Activated CD4-positive, alpha-beta memory T cell treated with anti-CD3 and anti-CD28 coated beads for 36 hours (primary cell): Measurements from ENCODE around the gene REC8. TPM values are rescaled to one million over a fixed set of nuclear protein-coding genes. Genes with fewer than 3 reads are reported as not detected.

ENCODE experiments used
- CTCF ChIA-PET: fragments of 350-600 bp; sonication (Branson Sonifier 250); formaldehyde crosslinking; loops from one replicate; lab custom pipeline; 2021; ENCODE audit warnings: antibody characterized with exemption, inconsistent platforms; lab: Charles Lee
- POLR2A ChIA-PET: fragments of 350-600 bp; sonication (Branson Sonifier 250); formaldehyde crosslinking; loops from one replicate; lab custom pipeline; 2021; ENCODE audit warnings: antibody characterized with exemption; lab: Charles Lee
- DNase-seq: peaks from one replicate; pipeline ENCODE4 v3.0.0-alpha.2; 2020
- H3K27ac Mint-ChIP-seq: one replicate; pipeline ENCODE4 v1.8.0; 2021; ENCODE audit warnings: mixed read lengths
- H3K27me3 Mint-ChIP-seq: one replicate; pipeline ENCODE4 v1.8.0; 2021; ENCODE audit warnings: mixed read lengths
- H3K36me3 Mint-ChIP-seq: one replicate; pipeline ENCODE4 v1.8.0; 2021; ENCODE audit warnings: mixed read lengths
- H3K4me1 Mint-ChIP-seq: one replicate; pipeline ENCODE4 v1.8.0; 2021; ENCODE audit warnings: low read depth, mixed read lengths
- H3K4me3 Mint-ChIP-seq: one replicate; pipeline ENCODE4 v1.8.0; 2021; ENCODE audit warnings: mild to moderate bottlenecking, mixed read lengths
- H3K9me3 Mint-ChIP-seq: one replicate; pipeline ENCODE4 v1.8.0; 2021; ENCODE audit warnings: mixed read lengths
- intact Hi-C: fragments of 100-400 bp; cut with micrococcal nuclease; formaldehyde crosslinking; loops from one replicate; pipeline ENCODE4 v1.15.1; 2023
- total RNA-seq, 2 experiments: library from RNA; stranded (reverse); gene quantifications; one replicate each; pipeline ENCODE4 v1.2.3, GENCODE V29; 2021

Gene REC8
- total RNA-seq, 2 experiments from 2014 or later: 24.9 to 27.9 TPM

GRCh38 chr14:24139272-24139934 lies 32.5 kb upstream of the REC8 start:
- DNase-seq: peak; percentile 62
- no peaks in the 10 kb centered on the region for H3K27me3 Mint-ChIP-seq
- peak overlapping the region; percentile 97 for H3K4me3 Mint-ChIP-seq
- intact Hi-C loops: no loop called here
- ChIA-PET CTCF (interaction anchor here (1.4 to 7.1 kb wide), 3 partner anchors 21 to 31 kb away, joined by 3 to 59 read pairs (median 5); partner anchors contain the start of gene IRF9), POLR2A (interaction anchor here (1.1 to 4.9 kb wide), 5 partner anchors 21 to 56 kb away, joined by 3 to 73 read pairs (median 17); partner anchors contain the start of genes DCAF11, IRF9 and NRL)
- H3K27ac Mint-ChIP-seq: peak overlapping the region; percentile 64
- peaks cover 60% of the 10 kb centered on the region for H3K36me3 Mint-ChIP-seq
- H3K4me1 Mint-ChIP-seq: peaks cover 54% of the 10 kb centered on the region
- H3K9me3 Mint-ChIP-seq: no peaks in the 10 kb centered on the region

DNA sequence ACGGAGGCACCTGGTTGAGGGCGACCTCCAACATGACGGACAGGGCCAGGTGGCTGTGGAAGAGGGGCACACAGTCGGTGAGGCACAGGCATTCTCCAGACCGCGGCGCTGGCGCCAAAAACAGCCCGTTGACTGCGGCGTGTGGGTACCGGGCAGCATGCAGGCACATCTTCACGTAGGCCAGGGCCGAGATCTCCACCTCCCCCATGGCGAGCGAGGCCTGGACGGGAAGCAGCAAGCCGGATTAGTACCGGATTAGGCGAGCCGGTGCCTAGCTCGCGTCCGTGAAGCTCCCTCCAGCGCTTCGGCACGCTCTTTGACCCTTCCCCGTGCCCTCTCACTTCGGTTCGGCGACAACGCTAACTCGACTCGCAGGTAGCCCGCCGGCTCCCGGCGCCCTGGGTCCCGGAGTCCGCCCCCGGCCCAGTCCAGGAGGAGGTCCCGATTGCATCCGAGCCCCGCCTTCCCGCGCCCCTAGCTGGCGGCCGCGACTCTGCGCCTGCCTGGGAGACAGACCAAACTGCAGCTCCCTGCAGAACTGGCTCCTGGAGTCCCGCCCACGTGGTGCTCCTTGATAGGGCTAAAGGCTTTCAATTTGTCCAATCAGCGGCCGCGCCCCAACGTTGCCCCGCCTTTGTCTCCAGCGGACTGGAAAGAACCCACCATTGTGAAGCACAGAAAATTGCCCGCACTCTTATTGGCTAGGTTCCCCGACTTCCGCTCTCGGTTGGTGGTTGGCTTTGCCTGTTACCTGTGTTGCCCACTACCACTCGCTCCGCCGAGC lies 30.6 kb upstream of the REC8 start, which contains the start of gene EMC9:
Gene EMC9 (minus strand): TSS at position 495 of the 784 bp plus-strand sequence. CDS start 287 bp downstream, at position 208.
- peak within 1 kb of the TSS; percentile 97 for H3K4me3 Mint-ChIP-seq
- peaks cover 65% of the 10 kb centered on the region for H3K4me1 Mint-ChIP-seq
- peak; percentile 100 for DNase-seq
- intact Hi-C loops: loop anchor here (1.0 kb wide), 5 partner anchors 20 to 72 kb away; partner anchors contain the start of genes CHMP4A, DCAF11, IPO4 and IRF9
- CTCF ChIA-PET: interaction anchor here (0.7 to 7.1 kb wide), 10 partner anchors 11 to 101 kb away, joined by 3 to 59 read pairs (median 4); partner anchors contain the start of genes DCAF11, FITM1, IRF9 and NRL
- peak within 1 kb of the TSS; percentile 94 for H3K27ac Mint-ChIP-seq
- H3K9me3 Mint-ChIP-seq: no peaks in the 10 kb centered on the region
- no peaks in the 10 kb centered on the region for H3K27me3 Mint-ChIP-seq
- H3K36me3 Mint-ChIP-seq: peaks cover 75% of the 10 kb centered on the region
- POLR2A ChIA-PET: interaction anchor here (0.7 to 2.5 kb wide), 11 partner anchors 9 to 130 kb away, joined by 3 to 32 read pairs (median 4); partner anchors contain the start of genes CHMP4A, DCAF11, IPO4 and IRF9

DNA sequence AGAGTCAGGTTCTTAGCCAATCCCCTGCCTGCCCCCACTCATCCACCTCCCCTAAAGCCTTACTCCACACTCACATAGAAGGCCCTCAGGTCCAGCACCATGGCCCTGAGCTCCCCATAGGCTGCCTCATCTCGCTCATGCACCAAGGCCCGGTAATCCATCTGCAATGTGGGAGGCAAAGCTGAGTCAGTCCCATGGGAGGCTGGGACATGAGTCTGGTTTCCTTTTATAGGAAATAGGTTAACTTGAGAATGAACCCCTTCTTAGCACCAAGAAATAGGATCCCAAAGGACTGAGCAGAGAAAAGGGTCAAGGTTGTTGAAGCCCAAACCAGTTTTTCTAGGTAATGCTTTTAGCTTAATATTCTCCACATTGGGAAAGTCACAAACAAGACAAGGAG lies 28.4 kb upstream of the REC8 start:
- no peak for DNase-seq
- H3K9me3 Mint-ChIP-seq: no peaks in the 10 kb centered on the region
- ChIA-PET CTCF (interaction anchor here (1.5 to 6.3 kb wide), 2 partner anchors 18 to 85 kb away, joined by 3 to 76 read pairs; partner anchors contain the start of gene IRF9), POLR2A (interaction anchor here (1.1 kb wide), 1 partner anchor 52 kb away, joined by 4 read pairs; the partner anchor contains the start of gene TM9SF1)
- peaks cover 61% of the 10 kb centered on the region for H3K36me3 Mint-ChIP-seq
- intact Hi-C loops: no loop called here
- H3K27me3 Mint-ChIP-seq: no peaks in the 10 kb centered on the region
- peak overlapping the region; percentile 38 for H3K27ac Mint-ChIP-seq
- no peak overlapping the region for H3K4me3 Mint-ChIP-seq
- H3K4me1 Mint-ChIP-seq: peaks cover 54% of the 10 kb centered on the region

DNA sequence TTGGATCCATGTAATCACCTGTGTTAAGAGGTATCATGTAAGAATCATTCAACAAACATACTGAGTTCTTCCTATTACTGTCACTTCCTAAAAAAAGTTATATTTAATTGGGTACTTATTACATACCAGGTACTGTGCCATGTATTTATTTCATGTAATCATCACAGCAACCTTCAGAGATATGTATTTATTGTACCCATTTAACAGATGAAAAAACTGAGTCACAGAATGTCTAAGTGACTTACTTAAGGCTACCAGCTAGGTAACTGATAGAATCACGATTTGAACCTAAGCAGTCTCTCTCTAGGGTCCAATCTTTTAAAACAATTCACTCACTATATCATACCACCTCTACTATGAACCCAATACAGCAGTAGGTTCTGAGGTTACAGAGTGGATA lies 27.4 kb upstream of the REC8 start:
- Mint-ChIP-seq H3K4me1 (peaks cover 54% of the 10 kb centered on the region), H3K27ac (peak overlapping the region; percentile 58), H3K27me3 (no peaks in the 10 kb centered on the region), H3K9me3 (no peaks in the 10 kb centered on the region), H3K36me3 (peaks cover 60% of the 10 kb centered on the region), H3K4me3 (peak overlapping the region; percentile 41)
- intact Hi-C loops: no loop called here
- POLR2A ChIA-PET: interaction anchor here (4.1 kb wide), 1 partner anchor 30 kb away, joined by 38 read pairs; the partner anchor contains the start of genes DCAF11 and NRL
- DNase-seq: no peak
- CTCF ChIA-PET: interaction anchor here (1.5 to 6.3 kb wide), 2 partner anchors 17 to 86 kb away, joined by 3 to 76 read pairs; partner anchors contain the start of gene IRF9

GRCh38 chr14:24145219-24145618 lies 26.7 kb upstream of the REC8 start:
- Mint-ChIP-seq H3K27ac (peak overlapping the region; percentile 99), H3K27me3 (no peaks in the 10 kb centered on the region), H3K36me3 (peaks cover 56% of the 10 kb centered on the region), H3K4me1 (peaks cover 53% of the 10 kb centered on the region), H3K4me3 (peak overlapping the region; percentile 100), H3K9me3 (no peaks in the 10 kb centered on the region)
- CTCF ChIA-PET: interaction anchor here (0.8 to 6.3 kb wide), 5 partner anchors 9 to 55 kb away, joined by 3 to 76 read pairs (median 16); partner anchors contain the start of genes IRF9 and PSME1
- intact Hi-C loops: loop anchor here (5.0 kb wide), 1 partner anchor 152 kb away; the partner anchor contains the start of genes DHRS1 and NOP9
- POLR2A ChIA-PET: interaction anchor here (3.4 to 4.1 kb wide), 5 partner anchors 9 to 51 kb away, joined by 18 to 60 read pairs (median 38); partner anchors contain the start of genes DCAF11, IRF9, NRL and PCK2
- DNase-seq: no peak

DNA sequence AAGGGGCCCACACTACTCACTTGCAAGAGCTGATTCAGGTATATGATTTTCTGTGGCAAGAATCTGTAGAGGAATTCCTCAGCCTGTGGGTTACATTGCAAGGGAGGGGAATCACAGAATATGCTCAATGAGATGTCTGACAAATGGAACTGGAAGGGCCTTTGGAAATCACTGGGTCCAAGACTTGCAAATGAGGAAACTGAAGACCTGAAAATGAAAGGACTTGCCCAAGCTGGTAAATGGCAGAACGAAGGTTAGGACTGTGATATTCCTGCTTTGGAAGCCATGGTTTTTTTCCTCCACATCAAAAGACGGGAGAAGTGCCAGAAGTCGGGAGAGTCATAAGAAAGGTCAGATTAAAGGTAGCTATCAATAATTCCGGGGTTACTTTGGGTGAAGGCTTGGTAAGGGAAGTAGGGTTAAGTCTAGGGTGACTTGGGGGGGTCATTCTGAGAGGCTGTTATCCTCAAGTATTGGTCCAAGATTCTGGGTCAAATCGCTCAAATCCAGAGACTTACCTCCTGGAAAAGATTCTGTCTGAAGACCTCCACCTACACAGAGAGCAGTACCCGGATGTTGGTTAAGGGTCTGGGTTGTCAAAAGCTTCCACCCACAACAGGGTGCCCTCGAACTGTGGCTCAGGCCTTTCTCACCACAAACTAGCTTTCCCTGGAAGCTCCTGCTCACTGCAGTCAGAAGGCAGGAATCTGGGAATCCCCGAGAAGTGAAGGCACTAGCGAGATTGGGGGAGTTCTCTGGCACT lies 26.0 kb upstream of the REC8 start:
- Mint-ChIP-seq H3K9me3 (no peaks in the 10 kb centered on the region), H3K27me3 (no peaks in the 10 kb centered on the region), H3K4me1 (peaks cover 58% of the 10 kb centered on the region), H3K27ac (peak overlapping the region; percentile 99), H3K4me3 (peak overlapping the region; percentile 100), H3K36me3 (peaks cover 60% of the 10 kb centered on the region)
- POLR2A ChIA-PET: interaction anchor here (0.7 to 4.1 kb wide), 10 partner anchors 9 to 557 kb away, joined by 3 to 60 read pairs (median 12); partner anchors contain the start of genes DCAF11, IRF9, NRL and PCK2
- CTCF ChIA-PET: interaction anchor here (0.8 to 6.3 kb wide), 11 partner anchors 9 to 162 kb away, joined by 3 to 76 read pairs (median 5); partner anchors contain the start of genes CIDEB, IRF9, PSME1 and TINF2
- no peak for DNase-seq
- intact Hi-C loops: loop anchor here (1.0 to 5.0 kb wide), 5 partner anchors 51 to 285 kb away; partner anchors contain the start of genes CARMIL3, DHRS1, GMPR2 and NEDD8

DNA sequence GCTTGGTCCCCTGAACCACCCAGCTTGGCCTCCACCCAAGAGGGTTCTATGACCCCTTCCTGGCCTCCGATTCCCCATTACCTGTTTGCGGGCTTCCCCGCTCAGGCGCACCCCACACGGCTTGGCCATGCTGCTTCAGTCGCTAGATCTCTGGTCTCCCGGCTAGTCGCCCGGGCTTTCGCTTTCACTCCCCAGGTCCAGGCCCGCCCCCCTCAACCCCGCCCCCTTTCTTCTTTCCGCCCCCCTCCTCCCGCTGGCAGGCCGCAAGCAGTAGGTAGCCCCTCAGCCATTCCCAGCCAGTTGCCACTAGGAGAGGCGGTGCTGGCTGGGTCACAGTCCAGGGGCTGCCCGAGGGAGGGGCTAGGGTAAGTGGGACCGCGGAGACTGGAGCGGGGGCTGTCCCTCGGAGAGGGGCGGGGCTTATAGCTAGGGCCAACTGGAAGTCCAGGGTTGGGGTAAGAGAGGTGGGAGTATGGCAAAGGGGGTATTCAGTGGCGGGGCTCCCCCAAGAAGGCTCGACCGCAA lies 25.4 kb upstream of the REC8 start, which contains the start of gene PSME2:
Gene PSME2 (minus strand): TSS at position 158 of the 525 bp plus-strand sequence. CDS start 29 bp downstream, at position 129.
- Mint-ChIP-seq H3K27ac (peak within 1 kb of the TSS; percentile 99), H3K9me3 (no peaks in the 10 kb centered on the region), H3K4me3 (peak within 1 kb of the TSS; percentile 100), H3K4me1 (peaks cover 58% of the 10 kb centered on the region), H3K27me3 (no peaks in the 10 kb centered on the region), H3K36me3 (peaks cover 59% of the 10 kb centered on the region)
- DNase-seq: peak; percentile 95
- ChIA-PET POLR2A (interaction anchor here (0.5 to 4.1 kb wide), 16 partner anchors 10 to 557 kb away, joined by 3 to 60 read pairs (median 4); partner anchors contain the start of genes CBLN3, CHMP4A, DCAF11 and IRF9), CTCF (interaction anchor here (1.0 to 6.3 kb wide), 13 partner anchors 9 to 162 kb away, joined by 3 to 76 read pairs (median 5); partner anchors contain the start of genes CIDEB, DCAF11, IRF9 and NRL)
- intact Hi-C loops: loop anchor here (1.0 to 5.0 kb wide), 5 partner anchors 51 to 284 kb away; partner anchors contain the start of genes CARMIL3, DHRS1, GMPR2 and NEDD8

DNA sequence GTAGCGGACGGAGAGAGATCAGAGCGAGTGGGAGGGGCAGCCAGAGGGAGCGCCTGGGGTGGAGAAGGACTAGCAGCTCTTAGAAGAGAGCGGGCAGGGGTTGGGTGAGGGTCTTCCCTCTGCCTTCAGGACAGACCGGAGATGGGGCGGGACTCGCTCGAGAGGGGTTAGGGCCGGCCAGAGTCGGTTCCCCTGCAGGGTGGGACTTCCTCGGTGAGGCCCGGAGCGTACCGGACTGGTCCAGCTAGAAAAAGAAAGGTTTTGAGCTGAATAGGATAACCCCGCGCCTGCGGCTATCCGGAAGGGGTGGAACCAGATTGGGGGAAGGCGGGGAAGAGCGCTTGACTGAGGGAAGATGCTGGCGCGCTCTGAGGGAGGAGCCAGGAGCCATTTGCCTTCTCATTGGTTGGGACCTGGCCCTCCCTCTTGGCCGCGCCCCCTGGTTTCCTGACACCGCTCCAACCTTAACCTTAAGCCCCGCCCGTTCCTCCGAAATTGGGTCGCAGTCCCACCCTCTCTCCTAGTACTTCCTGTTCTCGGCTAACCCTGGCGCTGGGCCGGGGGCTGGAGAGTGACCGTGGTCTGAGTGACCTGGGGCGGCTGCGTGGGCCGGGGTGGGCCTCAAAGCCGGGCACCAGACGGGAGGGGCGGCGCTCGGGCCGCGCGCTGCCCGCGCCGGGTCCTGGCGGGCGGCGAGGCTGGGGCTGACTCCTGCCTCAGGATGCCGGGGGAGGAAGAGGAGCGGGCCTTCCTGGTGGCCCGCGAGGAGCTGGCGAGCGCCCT lies 24.7 kb upstream of the REC8 start, which contains the start of gene RNF31:
Gene RNF31 (plus strand): TSS at position 521 of the 783 bp plus-strand sequence. CDS start 201 bp downstream, at position 722.
- Mint-ChIP-seq H3K4me3 (peak within 1 kb of the TSS; percentile 100), H3K36me3 (peaks cover 59% of the 10 kb centered on the region), H3K4me1 (peaks cover 56% of the 10 kb centered on the region), H3K27ac (peak within 1 kb of the TSS; percentile 99), H3K27me3 (no peaks in the 10 kb centered on the region), H3K9me3 (no peaks in the 10 kb centered on the region)
- DNase-seq: peak; percentile 99
- intact Hi-C loops: loop anchor here (1.0 to 5.0 kb wide), 10 partner anchors 11 to 284 kb away; partner anchors contain the start of genes CARMIL3, CHMP4A, DCAF11 and DHRS1
- CTCF ChIA-PET: interaction anchor here (1.0 to 6.3 kb wide), 12 partner anchors 8 to 161 kb away, joined by 3 to 76 read pairs (median 6); partner anchors contain the start of genes CIDEB, DCAF11, IRF9 and NRL
- POLR2A ChIA-PET: interaction anchor here (0.5 to 4.1 kb wide), 16 partner anchors 9 to 283 kb away, joined by 3 to 60 read pairs (median 4); partner anchors contain the start of genes CBLN3, CHMP4A, DCAF11 and IRF9
